HG03060 (cell line): ENCODE data around the gene AK5.
A peak's percentile ranks its signal among the peaks of the same experiment; 100 is the strongest.

Source experiments
- ATAC-seq: cut with Tn5 transposase; IDR thresholded peaks from one replicate; pipeline ENCODE4 v1.9.1; 2021; ENCODE audit warnings: low read depth, moderate number of reproducible peaks; ENCODE audit not compliant: unreplicated experiment

AK5 gene

GRCh38 chr1:77562596-77563150 lies 280.9 kb downstream of the AK5 start:
- ATAC-seq: no peak

GRCh38 chr1:77565321-77565720 lies 283.5 kb downstream of the AK5 start:
- no peak for ATAC-seq

- ATAC-seq: no peak
Measured at GRCh38 chr1:77571642-77572041, 289.8 kb downstream of the AK5 start.

- no peak for ATAC-seq
Measured at GRCh38 chr1:77579547-77579946, 297.7 kb downstream of the AK5 start.

GRCh38 chr1:77582905-77583304 lies 301.1 kb downstream of the AK5 start:
- no peak for ATAC-seq

GRCh38 chr1:77583483-77583882 lies 301.7 kb downstream of the AK5 start:
- no peak for ATAC-seq

GRCh38 chr1:77584884-77585283 lies 303.1 kb downstream of the AK5 start:
- no peak for ATAC-seq

GRCh38 chr1:77585610-77586314 lies 303.9 kb downstream of the AK5 start:
- no peak for ATAC-seq

GRCh38 chr1:77589231-77589630 lies 307.4 kb downstream of the AK5 start:
- no peak for ATAC-seq

GRCh38 chr1:77590651-77591050 lies 308.8 kb downstream of the AK5 start:
- no peak for ATAC-seq

GRCh38 chr1:77592906-77593305 lies 311.1 kb downstream of the AK5 start:
- no peak for ATAC-seq

GRCh38 chr1:77594366-77595112 lies 312.7 kb downstream of the AK5 start:
- peak; percentile 82 for ATAC-seq

- ATAC-seq: no peak
Measured at GRCh38 chr1:77597310-77597709, 315.5 kb downstream of the AK5 start.

GRCh38 chr1:77605246-77606026 lies 323.6 kb downstream of the AK5 start:
- no peak for ATAC-seq

GRCh38 chr1:77608893-77609292 lies 327.1 kb downstream of the AK5 start:
- no peak for ATAC-seq
